ENCODE results near the gene NDUFA7.
"Not testable (repeated sequence)": the region's sequence is repeated elsewhere in the genome, so short reads cannot be mapped to it uniquely, and the experiment has no call there.

Gene NDUFA7

DNA sequence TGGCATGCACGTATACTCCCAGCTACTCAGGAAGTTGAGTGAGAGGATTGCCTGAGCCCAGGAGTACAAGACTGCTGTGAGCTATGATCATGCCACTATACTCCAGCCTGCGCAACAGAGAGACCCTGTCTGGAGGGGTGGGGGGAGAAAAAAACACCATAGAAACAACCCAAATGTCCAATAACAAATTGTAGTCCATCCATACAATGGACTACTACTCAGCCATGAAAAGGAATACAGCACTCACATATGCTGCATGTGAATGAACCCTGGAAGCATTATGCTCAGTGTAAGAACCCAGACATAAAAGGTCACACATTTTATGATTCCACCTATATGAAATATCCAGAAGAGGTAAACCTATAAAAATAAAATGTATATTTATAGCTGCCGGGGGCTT, 55.3 kb downstream of the NDUFA7 start:
- Mint-ChIP-seq H3K36me3 (peaks cover 1% of the 10 kb centered on the region), H3K27me3 (no peaks in the 10 kb centered on the region)

DNA sequence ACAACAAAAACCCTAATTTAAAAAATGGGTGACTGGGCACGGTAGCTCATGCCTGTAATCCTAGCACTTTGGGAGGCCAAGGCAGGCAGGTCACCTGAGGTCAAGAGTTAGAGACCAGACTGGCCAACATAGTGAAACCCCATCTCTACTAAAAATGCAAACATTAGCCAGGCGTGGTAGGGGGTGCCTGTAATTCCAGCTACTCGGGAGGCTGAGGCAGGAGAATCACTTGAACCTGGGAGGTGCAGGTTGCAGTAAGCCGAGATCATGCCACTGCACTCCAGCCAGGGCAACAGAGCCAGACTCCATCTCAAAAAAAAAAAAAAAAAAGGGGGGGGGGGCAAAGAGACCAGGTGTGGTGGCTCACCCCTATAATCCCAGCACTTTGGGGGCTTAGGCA, 56.9 kb downstream of the NDUFA7 start:
- not testable (repeated sequence) for H3K27me3 Mint-ChIP-seq, H3K9me3 Mint-ChIP-seq, H3K4me1 Mint-ChIP-seq, H3K36me3 Mint-ChIP-seq, H3K27ac Mint-ChIP-seq, H3K4me3 Mint-ChIP-seq

More for the DNA sequence above, 55.3 kb downstream of the NDUFA7 start:
- no peak overlapping the region for H3K4me3 Mint-ChIP-seq
- H3K4me1 Mint-ChIP-seq: peaks cover 12% of the 10 kb centered on the region
- no peak overlapping the region for H3K27ac Mint-ChIP-seq
- H3K9me3 Mint-ChIP-seq: no peaks in the 10 kb centered on the region

DNA sequence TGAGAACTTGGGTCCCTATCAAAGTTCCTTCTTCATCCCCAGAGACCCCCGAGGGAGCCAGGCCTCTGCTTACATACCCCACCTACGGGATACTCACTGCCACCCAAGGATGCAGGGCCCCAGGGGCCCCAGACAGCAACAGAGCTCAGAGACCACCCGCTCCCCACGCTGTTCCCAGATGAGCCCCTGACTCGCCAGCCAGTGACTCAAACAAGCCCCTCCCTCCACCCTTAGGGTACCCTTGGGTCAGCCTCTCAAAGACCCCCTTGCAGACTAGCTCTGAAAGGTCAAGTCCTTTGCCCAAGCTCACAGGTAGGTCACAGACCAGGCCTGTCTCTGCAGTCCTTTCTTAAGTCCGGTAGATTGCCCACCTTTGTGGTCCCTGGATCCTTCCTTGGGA, 58.7 kb downstream of the NDUFA7 start:
- no peaks in the 10 kb centered on the region for H3K27me3 Mint-ChIP-seq
- no peak overlapping the region for H3K27ac Mint-ChIP-seq
- no peaks in the 10 kb centered on the region for H3K4me1 Mint-ChIP-seq
- H3K36me3 Mint-ChIP-seq: peaks cover 4% of the 10 kb centered on the region
- H3K4me3 Mint-ChIP-seq: no peak overlapping the region
- no peaks in the 10 kb centered on the region for H3K9me3 Mint-ChIP-seq

DNA sequence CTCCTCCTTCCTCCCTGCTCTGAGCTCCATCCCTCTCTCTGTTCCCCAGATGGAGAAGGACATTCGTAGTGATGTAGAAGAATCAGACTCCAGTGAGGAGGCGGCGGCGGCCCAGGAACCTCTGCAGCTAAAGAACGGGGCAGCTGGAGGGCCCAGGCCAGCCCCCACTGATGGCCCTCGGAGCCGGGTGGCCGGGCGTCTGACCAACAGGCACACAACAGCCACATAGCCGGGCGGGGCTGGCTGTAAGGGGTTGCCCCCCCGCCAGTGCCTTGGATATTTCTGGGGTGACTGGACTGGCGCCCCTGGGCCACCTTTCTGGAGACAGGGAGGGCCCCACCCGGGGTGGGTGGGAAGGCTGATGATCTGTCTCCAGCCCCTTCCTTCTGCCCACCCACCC, 59.3 kb downstream of the NDUFA7 start:
- Mint-ChIP-seq H3K27ac (no peak overlapping the region), H3K9me3 (no peaks in the 10 kb centered on the region), H3K4me1 (no peaks in the 10 kb centered on the region), H3K27me3 (no peaks in the 10 kb centered on the region), H3K36me3 (peaks cover 4% of the 10 kb centered on the region), H3K4me3 (no peak overlapping the region)

DNA sequence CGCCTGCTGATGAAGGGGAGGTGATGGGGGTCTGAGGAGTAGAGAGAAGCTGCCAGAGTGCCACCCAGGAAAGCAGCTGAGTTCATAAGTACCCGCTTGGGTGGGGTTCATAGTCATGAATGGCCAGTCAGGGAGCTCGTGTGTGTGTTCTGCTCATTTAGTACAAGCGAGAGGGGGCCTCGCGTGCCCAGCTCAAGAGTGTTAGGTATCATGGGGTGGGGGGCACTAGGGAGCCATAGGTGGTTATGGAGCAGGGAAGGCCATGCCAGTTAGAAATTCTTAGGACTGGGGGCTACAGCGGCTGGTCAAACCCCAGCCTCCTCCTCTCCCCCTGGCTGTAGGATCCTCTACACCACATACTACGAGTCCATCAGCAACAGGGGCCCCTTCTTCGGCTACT, 59.8 kb downstream of the NDUFA7 start:
- Mint-ChIP-seq H3K9me3 (no peaks in the 10 kb centered on the region), H3K27ac (no peak overlapping the region), H3K36me3 (peaks cover 4% of the 10 kb centered on the region), H3K4me3 (no peak overlapping the region), H3K27me3 (no peaks in the 10 kb centered on the region), H3K4me1 (no peaks in the 10 kb centered on the region)
